Measurements from ENCODE around the gene PNRC2. TPM values are rescaled to one million over a fixed set of nuclear protein-coding genes. Genes with fewer than 3 reads are reported as not detected.
A peak's percentile ranks its signal among the peaks of the same experiment; 100 is the strongest.

PNRC2 gene, protein sequence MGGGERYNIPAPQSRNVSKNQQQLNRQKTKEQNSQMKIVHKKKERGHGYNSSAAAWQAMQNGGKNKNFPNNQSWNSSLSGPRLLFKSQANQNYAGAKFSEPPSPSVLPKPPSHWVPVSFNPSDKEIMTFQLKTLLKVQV
- total RNA-seq: 84.2 TPM

DNA sequence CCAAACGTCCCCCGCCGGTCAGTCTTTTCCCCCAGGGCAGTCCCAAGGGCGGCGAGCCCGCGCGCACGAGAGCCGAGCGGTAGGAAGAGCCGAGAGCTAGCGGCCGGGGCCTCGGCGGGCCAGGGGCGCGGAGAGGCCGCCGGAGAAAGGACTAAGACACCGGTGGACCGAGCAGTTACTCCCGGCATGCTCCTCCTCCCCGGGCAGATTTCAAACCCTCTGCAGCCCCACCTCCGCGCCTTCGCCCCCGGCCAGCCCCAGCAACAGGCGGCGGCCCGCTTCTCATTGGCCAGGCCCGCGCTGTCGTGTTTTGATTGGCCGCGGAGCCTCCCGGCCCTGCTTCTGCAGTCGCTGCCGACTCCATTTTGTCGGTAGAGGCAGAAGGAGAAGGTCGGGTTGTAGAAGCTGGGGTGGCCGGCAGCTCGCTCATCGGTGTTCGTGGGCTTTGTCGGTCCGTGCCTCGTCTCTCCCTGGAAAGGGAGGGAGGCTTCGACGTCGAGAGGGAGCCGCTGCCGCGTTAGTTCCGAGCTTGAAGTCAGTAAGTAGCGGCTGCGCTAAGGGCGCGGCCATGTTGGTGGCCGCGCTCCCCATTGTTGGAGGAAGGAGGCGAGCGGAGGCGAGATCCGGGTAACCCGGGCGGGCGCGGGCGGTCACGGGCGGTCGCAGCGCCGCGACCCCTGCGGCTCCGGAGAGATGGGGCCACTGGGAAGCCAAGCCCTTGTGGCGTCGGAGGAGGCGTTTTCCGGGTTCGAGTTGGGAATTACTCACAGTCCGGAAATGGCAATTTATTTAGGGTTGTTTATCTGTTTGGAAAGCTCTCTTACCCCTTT is at the start of gene PNRC2:
PNRC2 (plus strand) TSS at position 368 of the 830 bp plus-strand sequence. CDS start 1,630 bp downstream, outside the sequence.
- peak; percentile 99 for ATAC-seq
- intact Hi-C loops (cut with DNase I): loop anchor here (5.0 kb wide), 1 partner anchor 68 kb away; no protein-coding TSS in a partner anchor
- DNase-seq (ENCODE audit: low spot score): peak; percentile 97

DNA sequence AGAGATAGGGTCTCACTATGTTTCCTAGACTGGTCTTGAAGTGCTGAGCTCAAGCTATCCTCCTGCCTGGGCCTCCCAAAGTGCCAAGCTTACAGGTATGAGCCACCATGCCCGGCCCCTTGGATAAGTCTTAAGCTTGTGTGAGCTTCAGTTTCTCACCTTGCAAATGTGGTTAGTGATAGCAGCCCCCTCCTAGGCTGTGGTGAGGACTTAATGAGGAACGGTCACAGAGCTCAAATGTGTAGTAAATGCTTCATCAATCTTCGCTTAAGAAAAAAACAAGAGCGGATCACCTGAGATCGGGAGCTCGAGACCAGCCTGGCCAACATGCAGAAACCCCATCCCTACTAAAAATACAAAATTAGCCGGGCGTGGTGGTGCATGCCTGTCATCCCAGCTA is 49.5 kb upstream of the PNRC2 start:
- no peak for DNase-seq (ENCODE audit: low spot score)
- intact Hi-C loops (cut with DNase I): no loop called here
- no peak for ATAC-seq

DNA sequence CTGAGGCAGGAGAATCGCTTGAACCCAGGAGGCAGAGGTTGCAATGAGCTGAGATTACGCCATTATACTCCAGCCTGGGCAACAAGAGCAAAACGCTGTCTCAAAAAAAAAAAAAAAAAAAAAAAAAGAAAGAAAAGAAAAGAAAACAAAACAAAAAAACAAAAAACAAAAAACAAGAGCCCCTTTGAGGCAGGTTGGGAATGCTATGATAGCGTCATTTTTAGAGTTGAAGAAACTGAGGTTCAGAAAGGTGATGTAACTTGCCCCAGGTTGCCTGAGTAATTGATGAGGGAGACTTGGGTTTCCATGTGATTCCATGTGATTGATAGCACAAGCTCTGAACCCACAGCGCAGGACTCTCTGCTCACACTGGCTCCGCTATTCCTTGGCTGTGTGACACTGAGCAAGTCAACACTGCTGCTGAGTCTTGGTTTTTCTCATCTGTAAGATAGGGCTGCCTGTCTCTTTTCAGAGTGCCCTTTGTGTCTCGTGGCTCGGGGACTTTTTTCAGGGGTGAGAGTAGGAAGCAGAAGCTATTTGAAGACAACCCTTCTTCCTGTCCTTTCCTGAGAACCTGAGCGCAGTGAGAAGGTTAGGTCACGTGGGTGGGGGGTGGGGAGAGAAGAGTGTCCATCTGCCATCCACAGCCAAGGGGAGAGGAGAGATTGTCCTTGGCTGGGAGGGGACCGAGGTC is 48.9 kb upstream of the PNRC2 start:
- intact Hi-C loops (cut with DNase I): no loop called here
- ATAC-seq (no peak), DNase-seq (ENCODE audit: low spot score) (no peak)

DNA sequence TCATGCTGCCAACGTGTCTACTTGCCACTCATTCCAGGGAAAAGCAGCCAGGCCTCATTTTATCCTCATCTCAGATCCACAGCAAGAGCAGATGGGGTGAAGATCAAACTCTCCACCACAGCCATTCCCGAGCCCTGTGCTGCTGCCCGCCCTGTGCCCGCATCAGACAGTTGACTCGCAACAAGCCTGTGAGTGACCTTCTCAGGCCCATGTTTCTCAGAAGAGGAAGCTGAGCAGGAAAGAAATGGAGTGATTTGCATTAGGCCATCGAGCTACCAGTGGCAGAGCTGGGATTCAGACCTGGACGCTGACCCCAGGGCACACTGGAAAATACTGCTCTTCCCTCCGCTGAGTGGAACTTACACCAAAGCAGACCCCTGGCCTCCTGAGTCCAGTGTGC is 47.7 kb upstream of the PNRC2 start:
- intact Hi-C loops (cut with DNase I): no loop called here
- ATAC-seq (no peak), DNase-seq (ENCODE audit: low spot score) (no peak)

DNA sequence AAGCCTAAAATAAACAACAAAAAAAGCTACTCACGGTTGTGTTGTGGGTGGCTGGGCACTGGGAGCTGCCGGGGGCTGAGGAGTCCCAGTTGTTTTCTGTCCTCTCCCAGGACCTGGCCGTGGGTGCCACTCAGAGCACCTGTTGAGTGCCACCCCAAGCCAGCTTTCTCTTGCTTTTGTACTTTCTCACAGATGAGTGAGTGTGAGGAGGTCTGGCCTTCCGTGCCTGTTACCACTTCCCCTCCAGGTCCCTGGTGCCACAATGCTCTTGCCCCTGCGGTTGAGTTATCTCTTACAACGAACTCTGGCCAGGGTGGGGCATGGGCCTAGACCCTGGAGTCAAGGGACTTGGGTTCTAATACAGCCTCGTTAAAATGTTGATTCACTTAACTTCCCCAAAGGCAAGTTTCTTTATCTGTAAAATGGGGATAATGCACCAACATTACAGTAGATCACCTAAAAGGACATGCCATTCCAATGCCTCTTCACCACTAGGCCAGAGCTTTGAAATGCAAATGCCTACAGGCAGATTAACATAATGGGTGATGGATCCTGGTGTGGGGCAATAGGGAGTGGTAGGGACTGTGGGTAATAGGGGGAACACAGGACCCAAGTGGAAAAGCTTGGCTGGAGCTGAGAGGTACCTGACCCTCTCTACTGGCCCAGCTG is 46.3 kb upstream of the PNRC2 start, which contains the start of gene CNR2:
CNR2 (minus strand) TSS at position 151 of the 669 bp plus-strand sequence. CDS start 37,745 bp downstream, outside the sequence.
- intact Hi-C loops (cut with DNase I): no loop called here
- no peak for DNase-seq (ENCODE audit: low spot score)
- no peak for ATAC-seq

DNA sequence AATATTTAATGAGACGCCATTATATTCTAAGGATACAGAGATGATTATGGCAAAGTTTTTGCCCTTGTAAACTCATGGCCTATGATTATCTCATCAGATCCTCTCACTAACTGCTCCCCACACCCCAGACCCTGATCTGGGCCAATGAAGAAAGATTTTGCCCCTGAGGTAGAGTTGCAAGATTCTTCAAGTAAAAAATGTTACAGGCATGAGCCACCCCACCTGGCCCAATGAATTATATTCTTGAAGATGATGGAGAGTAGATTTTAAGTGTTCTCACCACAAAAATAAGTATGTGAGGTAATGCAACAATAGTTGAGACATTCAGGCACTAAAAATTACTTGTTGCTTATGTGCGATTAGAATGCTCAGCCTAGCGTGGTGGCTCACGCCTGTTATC is 44.7 kb upstream of the PNRC2 start:
- intact Hi-C loops (cut with DNase I): no loop called here
- ATAC-seq (no peak), DNase-seq (ENCODE audit: low spot score) (no peak)

DNA sequence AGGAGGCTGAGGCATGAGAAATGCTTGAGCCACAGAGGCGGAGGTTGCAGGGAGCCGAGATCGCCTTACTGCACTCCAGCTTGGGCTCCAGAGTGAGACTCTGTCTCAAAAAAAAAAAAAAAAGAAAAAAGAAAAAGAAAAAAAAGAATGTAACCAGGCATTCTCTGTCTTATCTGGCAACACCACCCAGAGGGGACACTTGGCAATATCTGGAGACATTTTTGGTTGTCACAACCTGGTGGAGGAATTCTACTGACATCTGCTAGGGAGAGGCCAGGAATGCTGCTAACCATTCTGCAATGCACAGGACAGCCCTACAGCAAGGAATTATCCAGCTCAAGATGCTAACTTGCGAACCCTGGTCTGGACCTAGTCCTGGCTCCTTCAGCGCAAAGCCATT is 44.2 kb upstream of the PNRC2 start:
- ATAC-seq: no peak
- intact Hi-C loops (cut with DNase I): no loop called here

DNA sequence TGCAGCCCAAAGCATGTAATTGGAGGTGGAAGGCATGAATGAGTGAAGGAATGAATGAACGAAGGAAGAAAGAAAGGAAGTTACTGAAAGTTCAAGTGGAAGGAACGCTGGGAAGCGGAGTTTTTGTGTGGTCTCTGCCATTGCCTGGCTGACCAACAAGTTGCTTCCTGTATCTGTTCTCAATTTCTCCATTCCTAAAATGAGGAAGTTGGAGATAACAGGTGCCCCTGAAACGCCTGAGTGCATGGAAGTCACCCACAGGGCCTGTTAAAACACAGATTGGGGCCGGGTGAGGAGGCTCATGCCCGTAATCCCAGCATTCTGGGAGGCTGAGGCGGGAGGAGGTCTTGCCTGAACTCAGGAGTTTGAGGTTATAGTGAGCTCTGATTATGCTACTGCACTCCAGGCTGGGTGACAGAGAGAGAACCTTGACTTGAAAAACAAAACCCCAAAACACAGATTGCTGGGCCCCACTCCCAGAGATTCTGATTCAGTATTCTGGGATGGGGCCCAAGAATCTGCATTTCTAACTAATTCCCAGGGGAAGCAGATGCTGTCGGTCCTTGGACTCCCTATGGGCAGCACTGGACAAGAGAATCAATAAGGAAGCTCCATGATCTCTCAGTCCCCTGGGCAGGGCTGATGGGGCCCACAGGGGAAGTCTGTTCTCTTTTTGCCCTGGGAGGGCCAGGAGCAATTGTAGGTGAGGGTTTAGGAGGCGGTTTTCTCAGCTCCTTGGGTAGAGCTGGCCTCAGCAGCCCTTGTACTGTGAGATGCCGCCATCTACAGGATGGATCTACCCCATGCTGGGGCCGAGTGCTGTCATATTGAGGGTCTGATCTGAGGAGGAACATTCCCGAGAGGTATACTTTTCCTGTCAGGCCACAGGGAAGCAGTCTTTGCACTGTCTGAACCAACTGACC is 43.2 kb upstream of the PNRC2 start:
- DNase-seq (ENCODE audit: low spot score) (peak; percentile 72), ATAC-seq (peak; percentile 87)
- intact Hi-C loops (cut with DNase I): no loop called here

More for the DNA sequence above, 44.2 kb upstream of the PNRC2 start:
- DNase-seq (ENCODE audit: low spot score): no peak

DNA sequence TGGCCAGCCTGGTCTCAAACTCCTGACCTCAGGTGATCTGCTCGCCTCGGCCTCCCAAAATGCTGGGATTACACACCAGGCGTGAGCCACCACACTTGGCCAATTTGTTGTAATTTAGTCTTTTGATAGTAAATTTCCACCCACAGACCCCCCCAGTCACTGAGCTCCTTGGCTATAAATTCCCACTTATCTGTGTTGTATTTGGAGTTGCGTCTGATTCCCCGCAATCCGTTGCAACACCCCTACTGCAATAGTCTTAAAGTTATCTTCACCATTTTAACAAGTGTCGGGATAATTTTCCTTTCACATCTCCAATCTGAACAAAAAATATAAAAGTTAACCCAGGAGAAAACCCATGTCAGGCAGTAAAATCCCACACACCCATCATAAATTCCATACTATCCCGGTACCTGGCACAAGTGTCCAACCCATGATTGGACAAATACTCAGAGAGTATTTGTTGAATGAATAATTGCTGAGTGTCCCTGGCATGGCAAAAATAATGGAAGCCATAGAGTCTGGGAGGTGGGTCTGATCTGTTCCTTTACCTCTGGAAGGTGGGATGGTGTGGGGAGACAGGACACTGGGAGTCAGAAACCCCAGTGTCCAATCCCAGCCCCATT is 37.2 kb upstream of the PNRC2 start:
- ATAC-seq (no peak), DNase-seq (ENCODE audit: low spot score) (no peak)
- intact Hi-C loops (cut with DNase I): no loop called here

DNA sequence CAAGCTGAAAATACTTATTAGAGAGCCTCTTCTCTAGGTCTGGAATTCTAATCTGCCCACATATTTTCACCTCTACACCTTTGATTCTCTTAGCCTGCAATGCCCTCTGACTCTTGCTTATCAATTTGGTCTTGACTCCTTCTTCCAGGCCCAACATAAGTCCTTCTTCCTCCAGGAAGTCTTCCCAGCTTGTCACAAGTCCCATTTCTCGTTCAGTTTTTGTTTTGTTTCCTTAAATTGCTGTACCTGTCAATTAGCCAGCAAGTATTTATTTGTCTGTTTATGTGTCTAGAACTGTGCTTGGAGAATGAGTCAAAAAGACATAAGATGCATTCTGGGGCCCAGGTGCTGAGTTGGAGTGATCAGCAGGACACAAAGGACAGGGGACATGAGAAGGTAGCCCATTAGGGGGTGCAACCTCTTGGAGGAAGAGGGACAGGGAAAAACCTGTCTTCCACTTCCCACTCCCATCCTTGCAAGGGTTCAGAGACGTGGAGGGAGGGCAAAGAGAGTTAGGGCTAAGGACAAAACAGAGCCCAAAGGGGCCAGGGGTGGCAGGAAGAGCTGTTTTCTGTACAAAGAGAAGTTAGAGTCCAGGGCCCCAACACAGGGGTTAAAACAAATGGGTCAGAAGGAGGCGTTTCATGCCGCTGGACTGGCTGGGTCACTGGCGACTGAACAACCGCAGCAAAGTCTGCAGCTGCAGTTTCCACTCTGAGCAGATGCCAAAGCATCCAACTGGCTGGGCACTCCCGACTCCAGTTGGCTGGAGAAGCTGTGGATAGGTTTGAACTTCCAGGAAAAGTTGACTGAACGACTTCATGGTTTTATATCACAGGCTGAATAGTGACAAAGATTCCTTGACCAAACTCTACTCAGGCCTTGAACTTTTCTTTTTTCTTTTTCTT is 35.8 kb upstream of the PNRC2 start:
- DNase-seq (ENCODE audit: low spot score): peak; percentile 51
- intact Hi-C loops (cut with DNase I): no loop called here
- peak; percentile 50 for ATAC-seq

DNA sequence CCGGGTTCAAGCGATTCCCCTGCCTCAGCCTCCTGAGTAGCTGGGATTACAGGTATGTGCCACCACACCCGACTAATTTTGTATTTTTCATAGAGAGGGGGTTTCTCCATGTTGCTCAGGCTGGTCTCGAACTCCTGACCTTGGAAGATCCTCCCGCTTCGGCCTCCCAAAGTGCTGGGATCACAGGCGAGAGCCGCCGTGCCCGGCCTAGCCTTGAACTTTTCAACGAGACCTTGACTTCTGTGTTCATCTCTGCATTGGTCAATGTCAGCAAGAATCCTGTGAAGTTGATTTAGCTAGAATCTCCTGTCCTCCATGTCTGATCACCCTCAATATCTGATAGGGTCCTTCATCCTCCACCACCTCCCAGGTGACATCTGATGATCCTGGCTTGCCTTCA is 35.0 kb upstream of the PNRC2 start:
- no peak for ATAC-seq
- DNase-seq (ENCODE audit: low spot score): peak; percentile 31
- intact Hi-C loops (cut with DNase I): no loop called here

DNA sequence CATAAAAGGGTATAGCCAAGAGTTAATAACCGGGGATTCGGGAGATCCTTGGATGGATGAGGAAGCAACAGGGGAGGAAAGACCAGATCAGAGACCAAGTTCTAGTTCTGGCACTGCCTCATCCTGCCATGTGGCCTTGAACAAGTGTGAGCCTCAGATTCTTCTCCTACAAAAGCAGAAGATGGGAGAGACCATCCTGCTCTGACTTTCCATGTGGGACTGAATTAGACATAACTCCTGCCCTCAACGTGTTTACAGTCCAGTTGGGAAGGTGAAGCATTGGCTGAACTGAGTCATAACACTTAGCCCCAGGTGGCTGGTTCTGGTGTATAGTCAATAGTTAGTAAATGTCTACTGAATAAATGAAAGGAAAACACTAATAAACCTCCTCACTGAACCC is 34.3 kb upstream of the PNRC2 start:
- DNase-seq (ENCODE audit: low spot score) (no peak), ATAC-seq (no peak)
- intact Hi-C loops (cut with DNase I): no loop called here

DNA sequence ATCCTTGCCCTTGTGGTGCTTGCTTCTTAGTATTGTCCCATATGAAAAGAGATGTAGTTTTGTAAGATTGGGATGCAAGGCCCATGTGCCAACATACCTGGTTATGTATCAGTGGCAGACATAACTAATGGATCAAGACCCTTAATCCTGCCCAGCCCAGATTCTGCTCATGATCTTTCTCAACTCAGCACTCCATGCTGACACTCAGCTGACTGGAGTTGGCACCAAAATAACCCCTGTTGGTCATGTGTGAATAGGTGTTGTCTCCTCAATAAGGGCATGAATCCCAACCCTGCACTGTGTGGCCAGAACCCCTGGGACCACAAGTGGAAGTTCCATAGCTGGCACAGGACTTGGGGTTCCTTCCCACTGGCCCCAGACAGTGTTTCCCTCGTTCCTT is 32.5 kb upstream of the PNRC2 start:
- ATAC-seq: no peak
- intact Hi-C loops (cut with DNase I): no loop called here
- no peak for DNase-seq (ENCODE audit: low spot score)

DNA sequence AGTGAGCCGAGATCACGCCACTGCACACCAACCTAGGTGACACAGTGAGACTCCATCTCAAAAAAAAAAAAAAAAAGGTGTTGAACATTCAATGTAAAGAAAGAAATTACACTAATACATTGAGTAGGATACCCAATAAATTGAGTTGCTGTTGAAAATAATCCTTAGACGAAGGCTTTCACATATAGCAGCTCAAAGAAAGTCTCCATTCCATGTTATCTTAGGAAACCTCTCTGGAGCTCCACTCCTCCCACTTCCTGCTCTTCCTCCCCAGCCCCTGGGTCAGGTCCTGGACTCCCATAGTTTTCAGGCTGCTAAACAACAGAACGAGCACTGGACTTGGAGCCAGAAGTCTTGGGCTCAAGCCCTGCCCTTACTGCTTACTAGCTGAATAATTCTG is 30.8 kb upstream of the PNRC2 start:
- ATAC-seq (no peak), DNase-seq (ENCODE audit: low spot score) (no peak)
- intact Hi-C loops (cut with DNase I): no loop called here

DNA sequence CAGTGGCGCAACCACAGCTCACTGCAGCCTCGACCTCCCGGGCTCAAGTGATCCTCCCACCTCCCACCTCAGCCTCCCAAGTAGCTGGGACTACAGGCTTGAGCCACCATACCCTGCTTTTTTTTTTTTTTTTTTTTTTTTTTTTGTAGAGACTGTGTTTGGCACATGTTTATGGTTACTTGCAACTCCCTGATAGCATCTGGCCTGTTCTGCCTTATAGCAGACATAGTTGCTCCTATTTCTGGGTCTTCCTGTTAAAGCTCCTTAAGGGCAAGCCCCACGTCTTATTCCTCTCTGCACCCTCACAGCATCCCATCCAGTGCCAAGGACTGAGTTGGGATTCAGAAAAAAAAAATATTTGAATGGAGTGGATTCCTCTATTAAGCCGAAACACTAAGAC is 29.4 kb upstream of the PNRC2 start:
- no peak for ATAC-seq

DNA sequence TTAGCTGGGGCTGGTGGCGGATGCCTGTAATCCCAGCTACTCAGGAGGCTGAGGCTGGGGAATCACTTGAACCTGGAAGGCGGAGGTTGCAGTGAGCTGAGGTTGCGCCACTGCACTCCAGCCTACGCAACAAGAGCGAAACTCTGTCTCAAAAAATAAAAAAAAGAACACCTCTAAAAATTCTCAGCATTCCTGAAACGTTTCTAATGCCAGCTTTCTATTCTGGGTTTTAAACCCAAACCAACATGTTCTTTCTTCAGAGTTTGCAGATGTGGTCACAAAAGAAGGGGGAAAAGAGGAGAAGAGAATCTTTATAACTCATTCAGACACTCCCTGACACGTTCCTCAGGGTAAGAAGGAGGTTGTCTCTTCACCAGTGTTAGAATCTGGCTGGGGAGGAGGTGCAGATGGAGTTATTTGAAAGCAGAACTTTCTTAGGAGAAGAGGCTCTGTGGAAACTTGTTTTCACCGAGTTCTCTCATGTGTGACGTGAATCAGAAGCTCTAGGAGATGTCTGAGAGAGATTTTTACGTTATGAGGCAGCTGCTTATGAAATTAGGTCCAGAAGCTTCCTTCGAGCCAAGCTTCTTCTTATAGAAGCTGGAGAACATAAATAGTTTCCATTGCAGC is 28.7 kb upstream of the PNRC2 start:
- intact Hi-C loops (cut with DNase I): no loop called here
- no peak for DNase-seq (ENCODE audit: low spot score)
- ATAC-seq: no peak

More for the DNA sequence above, 29.4 kb upstream of the PNRC2 start:
- intact Hi-C loops (cut with DNase I): no loop called here
- DNase-seq (ENCODE audit: low spot score): no peak

DNA sequence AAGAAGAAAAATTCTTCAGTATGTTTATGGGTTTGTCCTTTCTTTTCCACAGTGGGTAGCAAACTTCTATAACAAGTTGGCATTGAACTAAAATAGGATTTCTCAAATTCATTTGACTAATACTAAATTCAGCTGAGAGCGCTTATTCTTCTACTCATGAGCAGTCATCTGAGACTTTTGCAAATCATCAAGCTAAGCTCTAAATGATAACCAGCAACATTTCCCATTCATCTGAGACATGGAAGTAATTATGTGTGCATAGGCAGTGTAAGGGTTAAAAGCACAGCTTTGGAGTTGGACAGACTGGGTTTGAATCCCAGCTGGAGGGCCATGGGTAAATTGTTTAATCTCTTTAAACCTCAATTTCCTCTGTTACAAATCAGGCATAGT is 28.1 kb upstream of the PNRC2 start:
- DNase-seq (ENCODE audit: low spot score): no peak
- no peak for ATAC-seq
- intact Hi-C loops (cut with DNase I): no loop called here

Data from sciatic nerve (tissue), 2 donors.